OCI-LY1 (cell line): ENCODE data around the gene VPS25.

ENCODE experiments used
- H2AFZ ChIP-seq: fragments of 200-600 bp; sonication (generic), shearing (Covaris generic); 2 replicates; pipeline ENCODE4 v1.6.0; 2014; ENCODE audit warnings: antibody characterized with exemption, mild to moderate bottlenecking, low read length
- H3F3A ChIP-seq: fragments of 200-600 bp; sonication (generic), shearing (Covaris generic); 2 replicates; pipeline ENCODE4 v1.6.0; 2014; ENCODE audit warnings: mild to moderate bottlenecking, antibody characterized with exemption, low read length, moderate library complexity; ENCODE audit not compliant: insufficient read depth
- H3K27ac ChIP-seq: fragments of 200-600 bp; sonication (generic); 2 replicates; pipeline ENCODE4 v1.5.1; 2014; ENCODE audit warnings: low read length, mixed run types, mild to moderate bottlenecking, low read depth; ENCODE audit not compliant: poor library complexity, severe bottlenecking
- H3K27me3 ChIP-seq: fragments of 200-600 bp; sonication (generic); 2 replicates; pipeline ENCODE4 v1.6.0; 2014; ENCODE audit warnings: antibody characterized with exemption, mild to moderate bottlenecking, low read length, moderate library complexity; ENCODE audit not compliant: insufficient read depth
- H3K36me3 ChIP-seq: fragments of 200-600 bp; sonication (generic); 2 replicates; pipeline ENCODE4 v1.6.1; 2014; ENCODE audit warnings: mild to moderate bottlenecking, antibody characterized with exemption, low read length, moderate library complexity, mixed read lengths; ENCODE audit not compliant: insufficient read depth
- H3K4me1 ChIP-seq: fragments of 200-600 bp; sonication (generic); 2 replicates; pipeline ENCODE4 v1.5.1; 2014; ENCODE audit warnings: mild to moderate bottlenecking, low read length, moderate library complexity; ENCODE audit not compliant: insufficient read depth, severe bottlenecking
- H3K4me2 ChIP-seq: fragments of 200-600 bp; sonication (generic), shearing (Covaris generic); 2 replicates; pipeline ENCODE4 v1.6.1; 2014; ENCODE audit warnings: low read length
- H3K4me3 ChIP-seq: fragments of 200-600 bp; sonication (generic); 2 replicates; pipeline ENCODE4 v1.5.1; 2014; ENCODE audit warnings: low read length, low read depth, mild to moderate bottlenecking, mixed read lengths; ENCODE audit not compliant: poor library complexity, severe bottlenecking
- H3K79me2 ChIP-seq: fragments of 200-600 bp; shearing (Covaris generic); 2 replicates; pipeline ENCODE4 v1.6.1; 2016; ENCODE audit warnings: mixed run types, low read length, mixed read lengths; ENCODE audit not compliant: insufficient read depth
- H3K9ac ChIP-seq: fragments of 200-600 bp; sonication (generic), shearing (Covaris generic); 2 replicates; pipeline ENCODE4 v1.6.1; 2014; ENCODE audit warnings: mild to moderate bottlenecking, low read length, mixed read lengths
- H3K9me2 ChIP-seq: fragments of 200-600 bp; sonication (generic), shearing (Covaris generic); 2 replicates; pipeline ENCODE4 v1.6.1; 2014; ENCODE audit warnings: low read depth, mild to moderate bottlenecking, low read length, mixed read lengths
- H3K9me3 ChIP-seq: fragments of 200-600 bp; shearing (Covaris generic); 2 replicates; pipeline ENCODE4 v1.6.1; 2014; ENCODE audit warnings: low read length, mixed read lengths
- H4K20me1 ChIP-seq: fragments of 200-600 bp; sonication (generic), shearing (Covaris generic); 2 replicates; pipeline ENCODE4 v1.6.0; 2016; ENCODE audit warnings: mild to moderate bottlenecking, low read length; ENCODE audit not compliant: insufficient read depth
- CTCF ChIP-seq: fragments of 200-600 bp; sonication (generic), shearing (Covaris generic); IDR thresholded peaks from 2 replicates; pipeline ENCODE4 v1.5.1; 2017; ENCODE audit warnings: mild to moderate bottlenecking, antibody characterized with exemption, low read length, moderate library complexity, mixed read lengths
- EZH2 ChIP-seq: fragments of 200-600 bp; sonication (generic), shearing (Covaris generic); IDR thresholded peaks from 2 replicates; pipeline ENCODE4 v1.8.0; 2017; ENCODE audit warnings: borderline replicate concordance, mixed run types, mild to moderate bottlenecking, antibody characterized with exemption, low read length, moderate library complexity, mixed read lengths

Gene VPS25

GRCh38 chr17:42784811-42785592 lies 11.8 kb downstream of the VPS25 start:
- no peak overlapping the region for H3K4me3 ChIP-seq
- no peak overlapping the region for H3K4me2 ChIP-seq
- H3K4me1 ChIP-seq: no peaks in the 10 kb centered on the region
- H2AFZ ChIP-seq: no peak overlapping the region
- no peak overlapping the region for H3K9ac ChIP-seq
- H3K9me2 ChIP-seq: no peaks in the 10 kb centered on the region
- TF ChIP-seq EZH2 (no peak), CTCF (no peak)
- no peaks in the 10 kb centered on the region for H3K9me3 ChIP-seq
- no peaks in the 10 kb centered on the region for H3K79me2 ChIP-seq
- no peaks in the 10 kb centered on the region for H3F3A ChIP-seq
- no peaks in the 10 kb centered on the region for H3K36me3 ChIP-seq
- no peak overlapping the region for H3K27ac ChIP-seq
- no peaks in the 10 kb centered on the region; the same call in 1 of the 2 replicates for H3K27me3 ChIP-seq
- no peaks in the 10 kb centered on the region for H4K20me1 ChIP-seq

GRCh38 chr17:42787266-42787665 lies 14.0 kb downstream of the VPS25 start:
- H3F3A ChIP-seq: no peaks in the 10 kb centered on the region
- H3K27me3 ChIP-seq: no peaks in the 10 kb centered on the region; the same call in 1 of the 2 replicates
- H3K36me3 ChIP-seq: no peaks in the 10 kb centered on the region
- no peaks in the 10 kb centered on the region for H3K4me1 ChIP-seq
- no peak overlapping the region for H2AFZ ChIP-seq
- no peak for TF ChIP-seq EZH2
- TF ChIP-seq CTCF: no peak
- H3K9me3 ChIP-seq: no peaks in the 10 kb centered on the region
- H3K9me2 ChIP-seq: no peaks in the 10 kb centered on the region
- no peaks in the 10 kb centered on the region for H4K20me1 ChIP-seq
- no peaks in the 10 kb centered on the region for H3K79me2 ChIP-seq
- H3K4me2 ChIP-seq: no peak overlapping the region
- H3K4me3 ChIP-seq: no peak overlapping the region
- H3K9ac ChIP-seq: no peak overlapping the region
- H3K27ac ChIP-seq: no peak overlapping the region

- H3K4me1 ChIP-seq: no peaks in the 10 kb centered on the region
- no peaks in the 10 kb centered on the region for H3F3A ChIP-seq
- H2AFZ ChIP-seq: no peak overlapping the region
- no peak for TF ChIP-seq CTCF
- TF ChIP-seq EZH2: no peak
- H3K27ac ChIP-seq: no peak overlapping the region
- no peaks in the 10 kb centered on the region for H3K36me3 ChIP-seq
- H3K79me2 ChIP-seq: no peaks in the 10 kb centered on the region
- no peaks in the 10 kb centered on the region for H3K9me2 ChIP-seq
- H3K9me3 ChIP-seq: no peaks in the 10 kb centered on the region
- H3K27me3 ChIP-seq: no peaks in the 10 kb centered on the region; the same call in 1 of the 2 replicates
- no peak overlapping the region for H3K4me3 ChIP-seq
- no peak overlapping the region for H3K9ac ChIP-seq
- H4K20me1 ChIP-seq: no peaks in the 10 kb centered on the region
- H3K4me2 ChIP-seq: no peak overlapping the region
Measured at GRCh38 chr17:42791948-42792347, 18.7 kb downstream of the VPS25 start.
